ENCODE results near the gene PTPRH.
"Not testable (repeated sequence)": the region's sequence is repeated elsewhere in the genome, so short reads cannot be mapped to it uniquely, and the experiment has no call there.

PTPRH gene

GRCh38 chr19:55160128-55160985 lies 48.9 kb downstream of the PTPRH start:
- DNase-seq (ENCODE audit: low spot score): peak; percentile 62

GRCh38 chr19:55158848-55159749 lies 50.2 kb downstream of the PTPRH start:
- FAIRE-seq (no peak), DNase-seq (ENCODE audit: low spot score) (no peak)

More at GRCh38 chr19:55160128-55160985, 48.9 kb downstream of the PTPRH start:
- no peak for FAIRE-seq

GRCh38 chr19:55158423-55158822 lies 50.9 kb downstream of the PTPRH start:
- FAIRE-seq (no peak), DNase-seq (ENCODE audit: low spot score) (no peak)

- DNase-seq (ENCODE audit: low spot score) (no peak), FAIRE-seq (no peak)
These were observed 52.0 kb downstream of the PTPRH start, which contains the start of gene TNNI3 for GRCh38 chr19:55157064-55157908. TSS of gene TNNI3 (minus strand) at chr19:55157732. CDS start at chr19:55157589, 143 bp downstream.

GRCh38 chr19:55156202-55157063 lies 52.9 kb downstream of the PTPRH start:
- DNase-seq (ENCODE audit: low spot score) (no peak), FAIRE-seq (no peak)

- not testable (repeated sequence) for FAIRE-seq; DNase-seq (ENCODE audit: low spot score)
These were observed 53.5 kb downstream of the PTPRH start for GRCh38 chr19:55155784-55156183.

GRCh38 chr19:55153652-55154264 lies 55.5 kb downstream of the PTPRH start:
- DNase-seq (ENCODE audit: low spot score): no peak

GRCh38 chr19:55152017-55152416 lies 57.3 kb downstream of the PTPRH start:
- FAIRE-seq (no peak), DNase-seq (ENCODE audit: low spot score) (no peak)

More at GRCh38 chr19:55153652-55154264, 55.5 kb downstream of the PTPRH start:
- no peak for FAIRE-seq

- DNase-seq (ENCODE audit: low spot score) (no peak), FAIRE-seq (no peak)
These were observed 60.0 kb downstream of the PTPRH start, which contains the start of gene TNNT1 for GRCh38 chr19:55149078-55150003. TSS of gene TNNT1 (minus strand) at chr19:55149206. CDS start at chr19:55147157, 2,049 bp downstream.

GRCh38 chr19:55147545-55148251 lies 61.6 kb downstream of the PTPRH start:
- DNase-seq (ENCODE audit: low spot score): no peak
- no peak for FAIRE-seq

GRCh38 chr19:55146705-55147273 lies 62.5 kb downstream of the PTPRH start:
- FAIRE-seq: no peak
- no peak for DNase-seq (ENCODE audit: low spot score)

- no peak for FAIRE-seq
- peak; percentile 8 for DNase-seq (ENCODE audit: low spot score)
These were observed 63.1 kb downstream of the PTPRH start for GRCh38 chr19:55146078-55146704.

- DNase-seq (ENCODE audit: low spot score) (no peak), FAIRE-seq (no peak)
These were observed 64.1 kb downstream of the PTPRH start for GRCh38 chr19:55145232-55145631.

GRCh38 chr19:55141696-55142095 lies 67.6 kb downstream of the PTPRH start:
- no peak for DNase-seq (ENCODE audit: low spot score)

GRCh38 chr19:55137915-55138314 lies 71.4 kb downstream of the PTPRH start:
- DNase-seq (ENCODE audit: low spot score): no peak
- no peak for FAIRE-seq

More at GRCh38 chr19:55141696-55142095, 67.6 kb downstream of the PTPRH start:
- FAIRE-seq: no peak

- no peak for DNase-seq (ENCODE audit: low spot score)
- no peak for FAIRE-seq
These were observed 72.8 kb downstream of the PTPRH start for GRCh38 chr19:55136399-55137102.
